ENCODE measurements around the gene PIH1D1.

GRCh38 chr19:49417088-49417487 is 34.5 kb downstream of the PIH1D1 start:
- TF ChIP-seq POLR2AphosphoS5 (IDR thresholded peaks at IDR 0.05) (no peak), POLR2A (IDR thresholded peaks at IDR 0.05) (no peak), EP300 (IDR thresholded peaks at IDR 0.05) (no peak)
- TF ChIP-seq, protein P1, sequence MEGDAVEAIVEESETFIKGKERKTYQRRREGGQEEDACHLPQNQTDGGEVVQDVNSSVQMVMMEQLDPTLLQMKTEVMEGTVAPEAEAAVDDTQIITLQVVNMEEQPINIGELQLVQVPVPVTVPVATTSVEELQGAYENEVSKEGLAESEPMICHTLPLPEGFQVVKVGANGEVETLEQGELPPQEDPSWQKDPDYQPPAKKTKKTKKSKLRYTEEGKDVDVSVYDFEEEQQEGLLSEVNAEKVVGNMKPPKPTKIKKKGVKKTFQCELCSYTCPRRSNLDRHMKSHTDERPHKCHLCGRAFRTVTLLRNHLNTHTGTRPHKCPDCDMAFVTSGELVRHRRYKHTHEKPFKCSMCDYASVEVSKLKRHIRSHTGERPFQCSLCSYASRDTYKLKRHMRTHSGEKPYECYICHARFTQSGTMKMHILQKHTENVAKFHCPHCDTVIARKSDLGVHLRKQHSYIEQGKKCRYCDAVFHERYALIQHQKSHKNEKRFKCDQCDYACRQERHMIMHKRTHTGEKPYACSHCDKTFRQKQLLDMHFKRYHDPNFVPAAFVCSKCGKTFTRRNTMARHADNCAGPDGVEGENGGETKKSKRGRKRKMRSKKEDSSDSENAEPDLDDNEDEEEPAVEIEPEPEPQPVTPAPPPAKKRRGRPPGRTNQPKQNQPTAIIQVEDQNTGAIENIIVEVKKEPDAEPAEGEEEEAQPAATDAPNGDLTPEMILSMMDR (IDR thresholded peaks at IDR 0.05), result no peak
